GM12892 (cell line): ENCODE results near the gene MMADHC.

Experiments
- POLR2A ChIP-seq: IDR thresholded peaks from 2 replicates; pipeline ENCODE4 v1.6.1; 2011; ENCODE audit warnings: low read depth, low read length, control low read depth
- POLR2AphosphoS5 ChIP-seq: IDR thresholded peaks from 2 replicates; pipeline ENCODE4 v1.6.1; 2011; ENCODE audit warnings: low read depth, low read length, control low read depth
- TAF1 ChIP-seq: IDR thresholded peaks from 2 replicates; pipeline ENCODE4 v1.6.1; 2011; ENCODE audit warnings: low read depth, mild to moderate bottlenecking, control low read depth, low read length, borderline replicate concordance

GRCh38 chr2:149585166-149585885 lies 2.2 kb downstream of the MMADHC start:
- no peak for TF ChIP-seq POLR2AphosphoS5
- no peak for TF ChIP-seq POLR2A
- no peak for TF ChIP-seq TAF1
